UCSD-AML1 (cell line): ENCODE measurements around the gene KRT33B.
"Not testable (repeated sequence)": the region's sequence is repeated elsewhere in the genome, so short reads cannot be mapped to it uniquely, and the experiment has no call there.

ENCODE experiments used
- DNase-seq: peaks from one replicate; lab custom pipeline; 2025; ENCODE audit not compliant: unreplicated experiment; lab: John Stamatoyannopoulos, UW

The KRT33B gene

GRCh38 chr17:41369713-41370112, at the start of gene KRT33B:
Gene KRT33B (minus strand): TSS chr17:41369813. CDS start chr17:41369750, 63 bp downstream.
- no peak for DNase-seq

DNA sequence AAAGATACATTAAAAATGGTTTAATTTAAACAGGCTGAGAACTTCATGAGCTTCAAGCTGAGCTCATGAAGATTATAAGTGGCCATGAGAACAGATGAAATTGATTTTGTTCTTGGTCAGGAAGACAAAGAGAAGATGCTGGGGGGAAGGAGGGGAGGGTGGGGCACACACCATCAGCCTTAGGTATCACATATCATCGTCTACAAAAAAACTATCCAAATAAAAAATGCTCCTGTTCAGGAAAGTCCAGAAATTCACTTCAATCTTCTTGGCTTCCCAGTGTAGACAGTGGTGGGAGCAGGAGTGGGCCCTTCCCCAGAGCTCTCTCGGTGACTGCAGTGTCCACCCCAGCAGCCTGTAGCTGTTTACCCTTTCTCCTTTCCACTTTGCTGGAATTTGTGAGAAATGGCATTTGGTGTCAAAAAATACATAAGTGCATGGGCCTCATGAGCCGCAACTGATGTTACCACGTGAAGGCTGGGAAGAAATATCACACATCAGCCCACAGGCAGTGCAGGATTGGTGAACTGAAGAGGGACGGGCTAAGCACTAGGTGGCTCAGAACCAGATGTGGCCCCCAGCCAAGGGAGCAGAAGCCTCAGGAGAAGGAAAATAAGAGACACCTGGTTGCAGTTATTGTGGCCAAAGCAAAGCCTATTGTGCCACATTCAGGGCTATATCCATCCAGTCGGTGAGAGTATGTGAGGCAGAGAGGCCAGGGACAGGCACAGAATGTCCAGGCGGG, 48.7 kb upstream of the KRT33B start:
- no peak for DNase-seq

- DNase-seq: no peak
These were observed 48.0 kb upstream of the KRT33B start for GRCh38 chr17:41417576-41418015.

- no peak for DNase-seq
These were observed 47.5 kb upstream of the KRT33B start for GRCh38 chr17:41417127-41417526.

DNA sequence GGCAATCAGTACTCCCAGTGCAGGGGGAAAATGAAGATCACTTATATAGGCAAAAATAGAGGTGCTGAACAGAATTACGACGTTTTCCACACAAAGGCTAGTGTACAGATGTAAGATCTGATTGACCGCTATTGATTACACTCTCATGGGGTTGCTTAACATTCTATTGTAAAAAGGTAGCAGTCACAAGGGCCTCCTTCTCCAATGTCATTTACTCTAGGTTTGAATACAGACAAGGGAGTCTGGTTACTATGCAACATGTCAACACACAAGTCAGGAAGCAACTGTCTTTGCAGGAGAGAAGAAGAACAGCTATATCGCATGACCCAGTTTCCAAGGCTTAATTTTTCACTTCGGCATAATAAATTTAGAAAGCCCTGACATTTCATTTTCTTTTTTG, 46.9 kb upstream of the KRT33B start:
- no peak for DNase-seq

DNA sequence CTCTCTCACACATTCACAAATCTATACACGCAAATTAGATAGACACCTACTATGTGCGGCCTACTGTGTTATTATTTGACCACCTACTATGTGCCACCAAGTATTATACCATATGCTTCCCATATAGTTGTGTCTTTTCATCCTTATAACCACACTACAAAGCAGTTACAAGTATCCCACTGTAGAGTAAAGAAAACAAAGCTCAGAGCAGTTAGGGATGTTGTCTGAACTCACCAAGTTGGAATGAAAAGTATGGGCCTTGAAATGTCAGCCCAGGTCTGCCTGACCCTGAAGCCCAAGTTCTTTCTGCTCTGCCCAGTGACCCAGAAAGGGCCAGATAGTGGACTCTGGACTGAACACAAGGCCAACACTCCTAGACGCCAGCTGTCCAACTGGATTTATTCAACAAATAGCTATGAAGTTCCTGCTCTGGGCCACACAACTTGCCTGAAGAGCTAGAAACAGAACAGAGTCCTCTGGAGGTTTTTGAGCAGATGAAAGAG, 46.3 kb upstream of the KRT33B start:
- no peak for DNase-seq

DNA sequence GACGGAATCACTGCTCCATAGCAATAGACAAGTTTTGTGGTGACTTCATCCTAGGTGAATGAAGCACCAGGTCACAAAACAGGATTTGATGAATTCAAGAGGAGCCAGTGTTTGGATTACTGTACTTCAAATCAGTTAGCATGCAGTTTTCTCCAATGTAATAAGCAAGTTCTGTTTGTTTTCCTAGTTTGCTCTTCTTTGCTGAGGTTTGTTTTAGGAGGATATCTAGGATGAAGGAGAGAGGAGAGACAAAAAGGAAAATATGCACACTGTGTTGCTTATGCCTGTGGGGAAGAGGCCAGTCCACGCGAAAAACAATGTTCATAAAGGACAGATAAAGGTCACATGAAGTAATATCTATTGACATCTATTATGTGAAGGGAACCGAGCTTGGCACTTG, 45.8 kb upstream of the KRT33B start:
- DNase-seq: no peak

GRCh38 chr17:41413982-41414381, 44.4 kb upstream of the KRT33B start:
- no peak for DNase-seq

- no peak for DNase-seq
These were observed 43.8 kb upstream of the KRT33B start for GRCh38 chr17:41413353-41413957.

DNA sequence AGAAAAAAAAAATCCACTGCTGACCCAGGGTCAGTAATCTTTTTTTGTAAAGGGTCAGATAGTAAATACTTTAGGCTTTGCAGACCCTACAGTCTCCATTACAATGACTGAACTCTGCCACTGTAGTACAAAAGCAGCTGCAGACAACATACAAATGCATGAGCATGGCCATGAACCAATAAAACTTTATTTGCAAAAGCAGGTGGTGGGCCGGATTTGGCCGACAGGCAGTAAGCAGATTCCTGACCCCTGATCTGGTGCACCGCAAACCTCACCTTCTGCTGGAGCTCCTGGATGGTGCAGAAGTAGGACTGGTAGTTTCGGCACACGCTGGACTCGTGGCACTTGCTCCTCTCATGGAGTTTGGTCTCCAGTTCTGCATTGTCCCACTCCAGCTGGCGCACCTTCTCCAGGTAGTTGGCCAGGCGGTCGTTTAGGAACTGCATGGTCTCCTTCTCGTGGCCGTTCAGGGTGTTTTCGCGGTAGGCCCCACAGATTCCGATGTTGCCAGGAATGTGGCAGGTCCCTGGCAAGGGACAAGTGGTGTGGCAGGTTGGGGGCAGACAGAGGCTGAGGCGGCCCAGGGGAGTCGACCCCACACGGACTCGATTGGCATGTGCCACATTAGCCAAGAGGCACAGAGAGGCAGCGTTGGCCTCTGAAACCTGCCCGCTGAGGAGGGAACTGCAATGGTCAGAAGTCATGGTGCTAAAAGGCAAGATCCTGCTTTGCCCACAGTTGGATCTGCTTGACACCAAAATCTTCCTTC, 41.6 kb upstream of the KRT33B start:
- DNase-seq: no peak

GRCh38 chr17:41407226-41407625, 37.6 kb upstream of the KRT33B start:
- no peak for DNase-seq

- DNase-seq: no peak
These were observed 36.6 kb upstream of the KRT33B start for GRCh38 chr17:41406205-41406604.

DNA sequence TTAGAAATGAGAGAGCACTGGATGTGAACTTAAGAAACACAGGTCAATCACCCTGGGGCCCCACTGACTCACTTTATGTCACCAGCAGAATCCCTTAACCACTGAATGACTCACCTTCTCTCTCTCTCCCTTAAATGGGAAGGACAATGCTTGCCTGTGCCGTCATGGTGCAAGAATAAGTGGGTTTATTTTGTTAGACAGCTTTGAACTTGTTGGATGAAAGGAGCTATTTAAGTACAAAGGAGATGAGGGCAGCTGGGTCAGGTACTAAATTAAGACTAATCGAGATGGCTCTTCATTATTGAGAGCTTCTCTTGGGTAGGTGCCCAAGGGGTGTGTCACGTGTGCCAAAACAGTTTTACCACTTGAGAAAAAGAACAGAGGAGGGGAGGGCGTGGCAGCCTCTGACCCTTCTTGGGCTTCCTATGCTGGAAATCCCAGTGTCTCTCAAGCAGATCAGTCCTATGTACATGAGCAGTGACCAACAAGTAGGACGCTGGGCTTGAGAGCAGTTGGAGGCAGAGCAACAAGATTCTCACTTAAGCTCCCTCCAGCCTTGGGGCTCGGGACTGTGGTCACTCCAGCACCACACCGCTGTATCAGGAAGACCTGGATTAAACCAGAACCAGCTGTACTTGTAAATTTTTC, 34.5 kb upstream of the KRT33B start:
- no peak for DNase-seq

- DNase-seq: no peak
These were observed 33.9 kb upstream of the KRT33B start for GRCh38 chr17:41403404-41404023.

GRCh38 chr17:41402161-41402560, 32.5 kb upstream of the KRT33B start:
- no peak for DNase-seq

GRCh38 chr17:41396996-41397660, 27.5 kb upstream of the KRT33B start, which contains the start of gene KRT31:
Gene KRT31 (minus strand): TSS chr17:41397608. CDS start chr17:41397539, 69 bp downstream.
- no peak for DNase-seq

DNA sequence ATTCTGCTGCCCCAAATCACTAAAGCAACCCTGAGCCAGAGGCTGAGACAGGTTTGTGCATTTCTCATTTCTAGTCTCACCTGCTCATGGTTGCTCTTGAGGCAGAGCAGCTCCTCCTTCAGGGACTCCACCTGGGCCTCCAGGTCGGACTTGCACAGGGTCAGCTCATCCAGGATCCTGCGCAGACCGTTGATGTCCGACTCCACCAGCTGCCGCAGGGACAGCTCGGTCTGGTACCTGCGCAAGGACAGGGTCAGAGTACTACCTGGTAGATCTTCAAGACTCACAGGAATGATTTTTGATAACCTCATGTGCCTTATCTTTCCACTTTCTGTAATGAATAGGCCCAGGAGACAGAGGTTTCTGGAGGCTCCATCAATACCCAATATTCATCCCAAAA, 26.7 kb upstream of the KRT33B start:
- no peak for DNase-seq

DNA sequence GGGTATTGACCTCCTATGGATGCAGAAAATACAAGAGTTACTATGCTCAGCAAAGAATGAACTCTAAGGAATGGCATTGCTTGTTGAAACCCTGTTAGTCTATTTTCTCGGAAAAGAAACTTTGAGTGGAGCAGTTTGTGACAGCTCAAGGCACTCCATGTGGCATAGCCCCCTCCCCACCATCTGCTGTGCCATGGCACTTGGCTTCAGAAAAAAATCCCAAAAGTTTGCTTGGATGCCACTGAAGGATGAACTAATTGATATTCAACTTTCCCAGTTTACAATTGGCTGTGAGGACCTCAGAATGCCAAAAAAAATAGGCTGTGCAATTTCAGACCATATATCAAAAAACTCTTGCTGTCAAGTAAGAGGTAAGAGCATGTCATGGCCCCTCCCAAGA, 26.0 kb upstream of the KRT33B start:
- no peak for DNase-seq

- not testable (repeated sequence) for DNase-seq
These were observed 25.4 kb upstream of the KRT33B start for GRCh38 chr17:41395044-41395443.
